ENCODE measurements around the gene USP47.

USP47 gene

GRCh38 chr11:11944444-11944843 is 102.7 kb downstream of the USP47 start:
- WGBS: 100% methylated on average over 3 of the region's 5 CpGs
- Histone ChIP-seq H3K9me3 (ENCODE audit: insufficient read depth, low read depth, low read length) (no peaks in the 10 kb centered on the region), H3K4me1 (ENCODE audit: insufficient read depth, low read length) (peaks cover 13% of the 10 kb centered on the region; the same call in 1 of the 2 replicates), H3K9ac (ENCODE audit: low read depth, low read length) (no peak overlapping the region), H3K4me3 (ENCODE audit: low read length) (no peak overlapping the region), H3K27ac (ENCODE audit: low read depth, low read length) (no peak overlapping the region), H3K36me3 (ENCODE audit: insufficient read depth, low read length) (peaks cover 71% of the 10 kb centered on the region), H3K27me3 (ENCODE audit: insufficient read depth, low read length) (no peaks in the 10 kb centered on the region)

- Histone ChIP-seq H3K4me3 (ENCODE audit: low read length) (no peak overlapping the region), H3K4me1 (ENCODE audit: insufficient read depth, low read length) (no peaks in the 10 kb centered on the region), H3K27me3 (ENCODE audit: insufficient read depth, low read length) (no peaks in the 10 kb centered on the region), H3K27ac (ENCODE audit: low read depth, low read length) (no peak overlapping the region), H3K36me3 (ENCODE audit: insufficient read depth, low read length) (peaks cover 81% of the 10 kb centered on the region), H3K9ac (ENCODE audit: low read depth, low read length) (no peak overlapping the region), H3K9me3 (ENCODE audit: insufficient read depth, low read depth, low read length) (no peaks in the 10 kb centered on the region)
- WGBS: 100% methylated on average over 2 of the region's 2 CpGs
Observed at GRCh38 chr11:11946180-11946579, 104.4 kb downstream of the USP47 start.

- 100% methylated on average over 1 of the region's 2 CpGs for WGBS
- H3K4me1 ChIP-seq (ENCODE audit: insufficient read depth, low read length): no peaks in the 10 kb centered on the region
- H3K9me3 ChIP-seq (ENCODE audit: insufficient read depth, low read depth, low read length): no peaks in the 10 kb centered on the region
- no peak overlapping the region for H3K9ac ChIP-seq (ENCODE audit: low read depth, low read length)
- no peak overlapping the region for H3K4me3 ChIP-seq (ENCODE audit: low read length)
- no peak overlapping the region for H3K27ac ChIP-seq (ENCODE audit: low read depth, low read length)
- H3K27me3 ChIP-seq (ENCODE audit: insufficient read depth, low read length): no peaks in the 10 kb centered on the region
- H3K36me3 ChIP-seq (ENCODE audit: insufficient read depth, low read length): peaks cover 81% of the 10 kb centered on the region
Observed at GRCh38 chr11:11946878-11947277, 105.1 kb downstream of the USP47 start.

GRCh38 chr11:11947825-11948224 is 106.1 kb downstream of the USP47 start:
- Histone ChIP-seq H3K4me1 (ENCODE audit: insufficient read depth, low read length) (no peaks in the 10 kb centered on the region), H3K4me3 (ENCODE audit: low read length) (no peak overlapping the region), H3K9ac (ENCODE audit: low read depth, low read length) (no peak overlapping the region), H3K36me3 (ENCODE audit: insufficient read depth, low read length) (peaks cover 81% of the 10 kb centered on the region), H3K27ac (ENCODE audit: low read depth, low read length) (no peak overlapping the region), H3K27me3 (ENCODE audit: insufficient read depth, low read length) (no peaks in the 10 kb centered on the region), H3K9me3 (ENCODE audit: insufficient read depth, low read depth, low read length) (no peaks in the 10 kb centered on the region)
- 96% methylated on average over 4 of the region's 4 CpGs for WGBS

- no peak overlapping the region for H3K4me3 ChIP-seq (ENCODE audit: low read length)
- no peak overlapping the region for H3K27ac ChIP-seq (ENCODE audit: low read depth, low read length)
- no peaks in the 10 kb centered on the region for H3K27me3 ChIP-seq (ENCODE audit: insufficient read depth, low read length)
- no peaks in the 10 kb centered on the region for H3K9me3 ChIP-seq (ENCODE audit: insufficient read depth, low read depth, low read length)
- no peak overlapping the region for H3K9ac ChIP-seq (ENCODE audit: low read depth, low read length)
- peaks cover 81% of the 10 kb centered on the region for H3K36me3 ChIP-seq (ENCODE audit: insufficient read depth, low read length)
- 91% methylated on average over 1 of the region's 2 CpGs for WGBS
- H3K4me1 ChIP-seq (ENCODE audit: insufficient read depth, low read length): no peaks in the 10 kb centered on the region
Observed at GRCh38 chr11:11948242-11948947, 106.6 kb downstream of the USP47 start.

- H3K9ac ChIP-seq (ENCODE audit: low read depth, low read length): no peak overlapping the region
- no peaks in the 10 kb centered on the region for H3K27me3 ChIP-seq (ENCODE audit: insufficient read depth, low read length)
- no peaks in the 10 kb centered on the region for H3K4me1 ChIP-seq (ENCODE audit: insufficient read depth, low read length)
- no peak overlapping the region for H3K4me3 ChIP-seq (ENCODE audit: low read length)
- peaks cover 80% of the 10 kb centered on the region for H3K36me3 ChIP-seq (ENCODE audit: insufficient read depth, low read length)
- H3K9me3 ChIP-seq (ENCODE audit: insufficient read depth, low read depth, low read length): no peaks in the 10 kb centered on the region
- H3K27ac ChIP-seq (ENCODE audit: low read depth, low read length): no peak overlapping the region
Observed at GRCh38 chr11:11949482-11949881, 107.7 kb downstream of the USP47 start.

GRCh38 chr11:11952036-11952435 is 110.3 kb downstream of the USP47 start:
- H3K9me3 ChIP-seq (ENCODE audit: insufficient read depth, low read depth, low read length): no peaks in the 10 kb centered on the region
- H3K27me3 ChIP-seq (ENCODE audit: insufficient read depth, low read length): no peaks in the 10 kb centered on the region
- no peak overlapping the region for H3K27ac ChIP-seq (ENCODE audit: low read depth, low read length)
- no peak overlapping the region for H3K9ac ChIP-seq (ENCODE audit: low read depth, low read length)
- H3K4me3 ChIP-seq (ENCODE audit: low read length): no peak overlapping the region
- H3K4me1 ChIP-seq (ENCODE audit: insufficient read depth, low read length): no peaks in the 10 kb centered on the region
- peaks cover 86% of the 10 kb centered on the region for H3K36me3 ChIP-seq (ENCODE audit: insufficient read depth, low read length)

GRCh38 chr11:11956006-11956405 is 114.2 kb downstream of the USP47 start:
- Histone ChIP-seq H3K4me3 (ENCODE audit: low read length) (no peak overlapping the region), H3K9me3 (ENCODE audit: insufficient read depth, low read depth, low read length) (no peaks in the 10 kb centered on the region), H3K9ac (ENCODE audit: low read depth, low read length) (no peak overlapping the region), H3K27me3 (ENCODE audit: insufficient read depth, low read length) (no peaks in the 10 kb centered on the region), H3K4me1 (ENCODE audit: insufficient read depth, low read length) (0 out of 2 replicates have a peak, but pooled peaks cover 5% of the 10 kb centered on the region), H3K36me3 (ENCODE audit: insufficient read depth, low read length) (peaks cover 64% of the 10 kb centered on the region), H3K27ac (ENCODE audit: low read depth, low read length) (no peak overlapping the region)
- WGBS: 97% methylated on average over 4 of the region's 5 CpGs

- WGBS: 93% methylated on average over 11 of the region's 11 CpGs
- H3K36me3 ChIP-seq (ENCODE audit: insufficient read depth, low read length): peaks cover 38% of the 10 kb centered on the region
- H3K9me3 ChIP-seq (ENCODE audit: insufficient read depth, low read depth, low read length): no peaks in the 10 kb centered on the region
- 0 out of 2 replicates have a peak, but pooled peaks cover 5% of the 10 kb centered on the region for H3K4me1 ChIP-seq (ENCODE audit: insufficient read depth, low read length)
- no peak overlapping the region for H3K9ac ChIP-seq (ENCODE audit: low read depth, low read length)
- no peaks in the 10 kb centered on the region for H3K27me3 ChIP-seq (ENCODE audit: insufficient read depth, low read length)
- H3K27ac ChIP-seq (ENCODE audit: low read depth, low read length): no peak overlapping the region
- H3K4me3 ChIP-seq (ENCODE audit: low read length): no peak overlapping the region
Observed at GRCh38 chr11:11958403-11959231, 116.8 kb downstream of the USP47 start.

- no peak overlapping the region for H3K9ac ChIP-seq (ENCODE audit: low read depth, low read length)
- H3K9me3 ChIP-seq (ENCODE audit: insufficient read depth, low read depth, low read length): no peaks in the 10 kb centered on the region
- no peak overlapping the region for H3K27ac ChIP-seq (ENCODE audit: low read depth, low read length)
- no peak overlapping the region for H3K4me3 ChIP-seq (ENCODE audit: low read length)
- peaks cover 29% of the 10 kb centered on the region for H3K36me3 ChIP-seq (ENCODE audit: insufficient read depth, low read length)
- H3K27me3 ChIP-seq (ENCODE audit: insufficient read depth, low read length): no peaks in the 10 kb centered on the region
- 0 out of 2 replicates have a peak, but pooled peaks cover 5% of the 10 kb centered on the region for H3K4me1 ChIP-seq (ENCODE audit: insufficient read depth, low read length)
Observed at GRCh38 chr11:11959601-11960000, 117.8 kb downstream of the USP47 start.

- H3K4me3 ChIP-seq (ENCODE audit: low read length): no peak overlapping the region
- no peaks in the 10 kb centered on the region for H3K9me3 ChIP-seq (ENCODE audit: insufficient read depth, low read depth, low read length)
- peaks cover 18% of the 10 kb centered on the region for H3K36me3 ChIP-seq (ENCODE audit: insufficient read depth, low read length)
- 0 out of 2 replicates have a peak, but pooled peaks cover 5% of the 10 kb centered on the region for H3K4me1 ChIP-seq (ENCODE audit: insufficient read depth, low read length)
- WGBS: 100% methylated on average over 1 of the region's 1 CpG
- no peak overlapping the region for H3K27ac ChIP-seq (ENCODE audit: low read depth, low read length)
- no peak overlapping the region for H3K9ac ChIP-seq (ENCODE audit: low read depth, low read length)
- H3K27me3 ChIP-seq (ENCODE audit: insufficient read depth, low read length): no peaks in the 10 kb centered on the region
Observed at GRCh38 chr11:11960687-11961086, 118.9 kb downstream of the USP47 start.
